ENCODE results near the gene TIRAP.
"Not testable (repeated sequence)": the region's sequence is repeated elsewhere in the genome, so short reads cannot be mapped to it uniquely, and the experiment has no call there.

TIRAP gene

DNA sequence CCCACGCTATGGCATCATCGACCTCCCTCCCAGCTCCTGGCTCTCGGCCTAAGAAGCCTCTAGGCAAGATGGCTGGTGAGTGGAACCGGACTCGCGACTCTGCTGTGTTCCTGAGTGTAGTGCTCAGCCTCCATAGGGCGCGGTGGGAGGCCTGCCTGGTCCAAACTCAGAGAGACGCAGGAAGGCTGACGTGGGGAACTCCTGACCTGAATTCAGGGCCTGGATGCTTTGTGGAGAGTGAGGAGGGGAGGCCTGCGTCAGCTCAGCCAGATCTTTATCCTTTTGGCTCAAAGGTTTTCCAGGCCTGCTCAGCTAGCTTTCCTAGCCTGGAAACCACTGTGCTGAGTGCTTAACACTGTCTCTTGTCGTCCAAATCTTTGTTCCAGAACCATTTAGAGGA is 8.0 kb downstream of the TIRAP start:
- no peak for DNase-seq

DNA sequence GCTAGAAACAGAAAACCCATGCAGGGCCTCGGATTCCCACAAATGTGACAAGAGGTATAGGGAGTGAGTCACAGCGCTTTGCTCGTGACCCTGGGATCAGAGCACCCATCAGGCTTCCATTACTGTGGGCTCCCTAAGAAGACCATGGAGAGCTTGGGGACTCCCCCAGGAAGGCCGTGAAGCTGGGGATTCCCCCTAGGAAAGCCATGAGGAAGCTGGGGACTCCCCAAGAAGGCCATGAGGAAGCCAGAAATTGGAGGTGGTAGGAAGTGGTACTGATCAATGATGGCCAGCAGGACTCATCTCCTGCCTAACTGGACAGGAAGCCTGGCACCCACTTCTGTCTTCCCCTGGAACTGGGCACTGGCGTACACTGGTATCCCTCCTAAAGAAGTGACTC is 10.8 kb downstream of the TIRAP start:
- DNase-seq = no peak

DNA sequence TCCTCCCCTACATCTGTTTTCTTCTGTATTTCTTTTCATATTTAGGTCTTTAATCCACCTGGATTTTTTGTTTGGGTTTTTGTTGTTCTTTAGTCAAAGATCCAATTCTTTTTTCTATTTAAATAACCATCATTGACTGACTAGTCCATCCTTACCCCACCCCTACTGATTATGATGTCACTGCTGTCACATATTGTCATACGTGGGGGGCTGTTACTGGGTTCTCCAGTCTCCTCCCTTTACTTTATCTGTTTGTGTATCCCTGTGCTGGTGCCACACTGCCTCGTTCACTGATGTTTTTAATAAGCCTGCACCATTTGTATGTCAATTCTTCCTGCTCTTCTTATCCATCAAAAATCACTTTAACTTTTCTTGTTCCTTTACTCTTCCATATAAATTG is 14.1 kb downstream of the TIRAP start:
- no peak for DNase-seq

DNA sequence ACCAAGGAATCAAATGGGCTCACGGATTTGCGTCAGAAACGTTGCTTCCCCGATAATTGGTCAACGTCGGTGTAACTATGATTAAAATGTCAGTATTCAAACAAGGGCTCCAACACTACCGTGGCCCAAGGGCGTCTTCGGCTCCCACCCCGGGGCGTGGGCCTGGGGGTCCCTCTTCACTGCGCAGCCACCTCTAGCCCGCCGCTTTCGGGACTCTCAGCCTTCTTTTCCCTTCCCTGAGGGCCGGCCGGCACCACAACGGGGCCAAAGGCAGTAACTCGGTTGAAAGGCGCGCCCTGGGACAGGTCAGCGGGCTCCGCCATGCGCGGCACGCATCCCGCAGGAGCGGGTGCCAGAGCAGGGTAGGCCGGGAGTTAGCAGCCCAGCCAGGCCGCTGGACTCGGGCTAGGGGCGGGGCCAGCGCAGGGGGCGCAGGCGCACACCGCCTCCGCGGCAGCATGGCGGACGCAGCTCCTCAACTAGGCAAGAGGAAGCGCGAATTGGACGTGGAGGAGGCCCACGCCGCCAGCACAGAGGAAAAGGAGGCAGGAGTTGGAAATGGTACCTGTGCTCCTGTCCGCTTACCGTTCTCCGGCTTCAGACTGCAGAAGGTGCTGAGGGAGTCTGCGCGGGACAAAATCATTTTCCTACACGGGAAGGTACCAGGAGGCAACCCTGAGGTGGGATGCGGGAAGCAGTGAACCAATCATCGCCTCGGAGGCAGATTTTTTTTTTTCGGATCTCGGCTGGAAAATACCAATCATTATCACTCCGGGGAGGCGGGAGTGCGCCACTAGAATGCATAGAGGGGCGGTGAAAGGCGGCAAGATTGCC is 20.9 kb downstream of the TIRAP start, which contains the start of gene DCPS:
TSS of gene DCPS (plus strand) at position 438 of the 834 bp plus-strand sequence. CDS start at position 459, 21 bp downstream.
- peak; percentile 44 for DNase-seq

DNA sequence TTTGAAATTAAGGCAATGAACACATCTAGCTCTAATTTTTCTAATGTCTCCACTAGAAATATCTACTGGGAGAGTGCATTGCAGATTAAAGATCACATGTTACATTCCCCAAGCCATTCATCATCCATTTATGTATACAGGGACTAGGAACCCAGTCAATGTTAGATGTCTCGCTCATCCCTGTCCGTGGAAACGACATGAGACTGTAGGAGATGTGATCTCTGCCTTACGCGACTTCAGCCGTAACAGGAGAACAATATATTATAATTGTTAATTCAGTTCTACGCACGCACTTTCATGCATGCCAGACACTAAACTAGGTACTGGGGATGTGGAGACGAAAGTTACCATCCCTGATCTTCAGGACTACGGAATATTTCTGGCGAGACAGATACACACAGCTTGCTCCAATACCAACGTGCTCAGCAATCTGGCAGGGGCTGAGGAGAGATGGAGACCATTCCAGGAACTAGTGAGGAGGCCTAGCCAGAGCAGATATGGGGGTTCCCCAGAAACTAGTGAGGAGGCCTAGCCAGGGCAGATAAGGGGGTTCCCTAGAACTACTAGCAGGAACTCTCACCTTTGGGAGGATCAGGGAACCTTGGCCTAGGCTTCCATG is 21.7 kb downstream of the TIRAP start:
- DNase-seq = no peak

DNA sequence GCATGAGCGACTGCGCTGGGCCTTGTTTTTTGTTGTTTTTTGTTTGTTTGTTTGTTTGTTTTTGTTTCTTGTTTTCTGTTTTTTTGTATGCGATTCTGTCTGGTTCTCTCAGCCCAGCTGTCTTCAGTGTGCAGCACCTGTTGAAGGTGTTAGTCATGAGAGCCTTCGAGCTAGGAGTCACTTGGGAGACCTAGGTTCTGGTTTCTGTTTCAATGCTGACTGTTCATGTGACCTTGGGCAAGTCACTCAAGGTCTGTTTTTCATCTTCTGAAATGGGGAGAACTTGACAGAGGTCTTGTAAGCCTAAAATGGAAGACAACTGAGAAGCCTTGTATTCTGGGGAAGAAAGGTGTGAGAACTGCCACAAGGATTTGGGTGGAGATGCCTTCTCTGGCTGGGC is 22.8 kb downstream of the TIRAP start:
- DNase-seq = no peak

DNA sequence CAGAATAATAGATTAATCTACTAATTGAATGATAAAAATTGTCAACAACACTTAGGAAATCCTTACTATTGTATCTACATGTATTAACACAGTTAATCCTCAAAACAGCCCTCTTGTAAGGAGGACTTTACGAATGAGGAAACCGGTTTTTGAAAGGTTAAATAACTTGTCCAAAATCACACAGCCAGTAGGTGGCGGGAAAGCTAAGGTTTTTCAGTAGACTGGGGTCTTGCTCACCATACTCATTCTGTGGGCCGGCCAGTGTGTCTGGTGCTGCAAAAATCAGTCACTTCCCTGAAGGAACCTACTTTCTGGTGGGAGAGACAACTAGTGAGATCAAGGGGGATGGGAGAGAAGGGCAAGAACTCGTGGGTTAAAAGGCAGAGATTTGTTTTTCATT is 24.8 kb downstream of the TIRAP start:
- peak; percentile 19 for DNase-seq

DNA sequence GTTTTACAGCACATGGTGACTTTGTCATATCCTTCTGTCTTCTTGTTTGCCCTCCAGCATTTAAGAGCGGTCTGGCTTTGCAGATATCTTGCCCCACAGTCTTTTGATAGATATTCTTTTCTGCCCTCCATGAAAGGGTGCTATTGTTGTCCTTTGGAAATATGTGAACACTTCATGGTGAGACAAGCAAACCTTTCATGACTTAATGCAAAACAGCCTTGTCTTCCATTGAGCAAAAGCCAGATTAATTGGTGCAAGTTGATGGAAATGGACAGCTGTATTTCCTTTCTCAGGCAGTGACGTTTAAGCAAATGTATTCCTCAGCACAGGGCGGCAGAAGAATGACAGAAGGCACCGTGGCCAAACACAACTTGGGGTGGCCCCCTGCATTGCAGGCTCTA is 25.4 kb downstream of the TIRAP start:
- no peak for DNase-seq

DNA sequence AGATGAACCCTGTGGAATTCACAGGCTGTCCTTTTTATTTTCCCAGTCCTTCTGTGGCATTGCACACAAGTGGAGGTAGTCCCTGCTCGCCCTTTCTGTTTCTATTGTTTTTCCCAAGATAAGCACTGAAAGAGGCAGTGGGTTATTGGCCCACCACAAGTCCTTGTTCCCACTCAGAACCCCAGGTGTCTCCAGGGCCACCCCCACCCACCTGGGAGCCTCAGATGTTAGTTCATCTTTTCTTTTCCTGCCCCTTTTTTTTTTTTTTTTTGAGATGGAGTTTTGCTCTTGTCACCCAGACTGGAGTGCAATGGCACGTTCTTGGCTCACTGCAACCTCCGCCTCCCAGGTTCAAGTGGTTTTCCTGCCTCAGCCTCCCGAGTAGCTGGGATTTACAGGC is 25.9 kb downstream of the TIRAP start:
- not testable (repeated sequence) for DNase-seq

DNA sequence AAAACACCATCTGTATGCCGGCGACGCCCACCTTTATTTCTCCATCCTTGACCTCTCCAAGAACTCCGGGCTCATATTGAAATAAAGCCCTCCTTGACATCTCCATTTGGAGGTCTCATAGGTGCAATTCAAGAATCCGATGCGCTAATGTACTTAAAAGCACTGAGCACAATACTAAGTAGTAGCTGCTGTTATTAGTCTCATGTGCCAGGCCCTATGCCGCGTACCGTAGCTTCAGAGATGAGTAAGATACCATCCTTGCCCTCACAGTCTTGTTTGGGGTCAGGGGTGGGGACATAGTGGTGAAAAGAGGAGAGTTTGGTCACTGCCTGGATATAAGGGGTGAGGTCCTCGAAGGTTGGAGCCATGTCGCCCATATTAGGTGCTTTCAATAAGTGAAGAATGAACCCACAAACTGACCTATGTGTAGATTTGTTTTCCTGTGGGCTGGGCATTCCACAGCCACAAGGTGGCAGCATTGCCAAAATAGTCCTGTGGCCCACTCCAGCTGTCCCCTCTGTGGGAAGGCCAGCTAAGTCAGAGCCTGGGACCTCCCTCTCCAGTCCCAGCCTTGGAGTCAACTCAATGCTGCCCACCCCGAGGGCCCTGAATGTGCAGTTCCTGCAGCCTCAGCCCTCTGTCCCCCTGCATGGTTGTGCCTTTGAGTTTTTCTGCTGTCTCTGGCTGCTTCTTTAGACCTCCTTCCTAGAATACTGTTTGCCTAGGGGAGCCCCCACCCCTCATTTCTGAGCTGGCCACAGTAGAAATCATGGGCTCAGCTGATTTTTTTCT is 27.5 kb downstream of the TIRAP start:
- peak; percentile 16 for DNase-seq

DNA sequence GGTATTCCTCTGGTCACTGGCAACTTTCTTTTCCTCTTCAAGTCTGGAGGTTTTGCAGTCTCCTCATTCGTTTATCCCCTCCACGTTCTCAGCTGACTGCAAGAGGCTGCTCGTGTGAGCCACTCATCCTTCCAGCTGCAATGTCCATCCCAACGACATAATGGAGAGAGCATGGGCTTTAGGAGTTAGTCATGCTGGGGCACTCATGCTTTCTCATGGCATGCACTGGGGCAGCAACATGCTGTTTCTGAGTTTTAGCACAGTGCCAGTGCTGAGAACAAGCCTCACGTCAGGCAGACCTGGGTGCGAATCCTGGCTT is 28.1 kb downstream of the TIRAP start:
- no peak for DNase-seq

DNA sequence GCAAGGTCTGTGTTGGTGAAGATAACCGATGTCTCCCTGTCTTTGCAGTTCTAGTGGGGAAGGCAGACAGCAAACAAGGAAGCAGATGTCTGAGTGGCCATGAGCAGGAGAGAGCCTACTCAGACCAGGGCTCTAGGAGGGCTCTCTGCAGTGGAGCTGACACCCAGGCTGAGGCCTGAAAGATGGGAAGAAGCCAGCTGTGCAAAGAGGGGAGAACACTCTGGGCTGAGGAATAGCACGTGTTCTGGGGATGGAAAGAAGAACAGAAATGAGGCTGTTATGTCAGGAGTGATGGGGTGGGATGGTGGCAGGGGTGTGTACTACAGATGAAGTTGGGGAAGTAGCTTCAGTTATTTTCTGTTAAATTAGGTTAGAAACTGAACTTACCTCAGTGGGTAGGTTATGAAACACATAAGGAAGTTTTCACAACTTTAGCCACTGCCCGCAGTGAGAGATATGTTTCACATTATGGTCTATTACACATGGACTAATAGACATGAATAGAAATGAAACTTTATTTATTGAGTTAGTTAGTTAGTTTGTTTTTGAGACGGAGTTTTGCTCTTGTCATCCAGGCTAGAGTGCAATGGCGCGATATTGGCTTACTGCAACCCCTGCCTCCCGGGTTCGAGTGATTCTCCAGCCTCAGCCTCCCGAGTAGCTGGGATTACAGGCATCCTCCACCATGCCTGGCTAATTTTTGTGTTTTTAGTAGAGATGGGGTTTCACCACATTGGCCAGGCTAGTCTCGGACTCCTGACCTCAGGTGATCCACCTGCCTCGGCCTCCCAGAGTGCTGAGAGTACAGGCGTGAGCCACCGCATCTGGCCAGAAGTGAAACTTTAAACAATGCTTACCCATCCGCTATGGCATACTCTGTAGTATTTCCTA is 28.8 kb downstream of the TIRAP start:
- DNase-seq = no peak

DNA sequence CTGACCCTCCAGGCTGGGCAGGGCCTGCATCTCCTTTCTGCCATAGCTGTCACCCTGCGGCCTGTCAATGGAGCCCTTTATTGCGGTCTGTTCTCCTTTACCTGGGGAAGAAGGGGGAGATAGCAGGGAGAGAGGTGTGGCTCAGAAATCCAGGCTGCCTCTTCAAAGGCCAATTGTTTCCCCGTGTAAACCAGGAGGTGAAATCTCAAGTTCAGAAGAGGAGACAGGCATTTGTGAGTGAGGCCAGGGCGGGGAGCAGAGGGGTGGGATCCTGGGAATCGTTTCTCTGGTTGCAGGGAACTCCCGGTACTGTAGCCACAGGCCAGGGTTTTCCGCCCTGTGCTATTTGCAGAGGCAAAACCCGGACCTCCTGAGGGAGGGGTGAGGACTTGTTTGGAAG is 30.1 kb downstream of the TIRAP start:
- DNase-seq = no peak

DNA sequence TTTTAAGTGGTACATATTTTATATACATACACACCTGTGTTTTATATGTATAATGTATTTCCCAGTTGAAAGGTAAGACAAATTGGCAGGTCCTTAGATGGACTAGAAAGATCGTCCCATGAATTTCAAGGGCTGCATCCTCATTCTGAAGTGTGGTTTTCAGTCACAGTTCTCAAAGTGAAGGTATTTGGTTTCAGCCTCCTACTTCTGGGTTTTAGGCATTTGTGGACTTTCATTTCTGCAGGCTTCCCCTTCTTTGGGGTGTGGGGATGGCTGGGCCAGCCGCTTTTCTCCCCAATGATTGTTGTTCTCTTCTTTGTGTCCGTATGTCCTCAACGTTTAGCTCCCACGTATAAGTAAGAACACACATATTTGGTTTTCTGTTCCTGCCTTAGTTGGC is 30.9 kb downstream of the TIRAP start:
- DNase-seq = no peak

DNA sequence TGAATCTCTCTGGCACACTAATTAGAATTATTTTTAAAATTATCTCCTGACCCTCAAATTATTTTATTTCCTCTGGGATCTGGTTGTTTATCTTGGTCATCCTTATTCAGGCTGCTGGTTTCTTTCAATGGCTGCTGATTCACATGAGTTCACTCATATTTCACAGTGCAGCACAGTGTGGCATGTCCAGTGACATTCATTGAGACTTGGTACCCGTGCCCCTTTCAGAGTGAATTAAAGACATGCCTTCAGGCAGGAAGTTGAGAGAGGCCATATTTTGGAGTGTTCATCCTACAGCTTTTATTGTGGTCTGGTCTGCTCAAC is 34.5 kb downstream of the TIRAP start:
- no peak for DNase-seq

DNA sequence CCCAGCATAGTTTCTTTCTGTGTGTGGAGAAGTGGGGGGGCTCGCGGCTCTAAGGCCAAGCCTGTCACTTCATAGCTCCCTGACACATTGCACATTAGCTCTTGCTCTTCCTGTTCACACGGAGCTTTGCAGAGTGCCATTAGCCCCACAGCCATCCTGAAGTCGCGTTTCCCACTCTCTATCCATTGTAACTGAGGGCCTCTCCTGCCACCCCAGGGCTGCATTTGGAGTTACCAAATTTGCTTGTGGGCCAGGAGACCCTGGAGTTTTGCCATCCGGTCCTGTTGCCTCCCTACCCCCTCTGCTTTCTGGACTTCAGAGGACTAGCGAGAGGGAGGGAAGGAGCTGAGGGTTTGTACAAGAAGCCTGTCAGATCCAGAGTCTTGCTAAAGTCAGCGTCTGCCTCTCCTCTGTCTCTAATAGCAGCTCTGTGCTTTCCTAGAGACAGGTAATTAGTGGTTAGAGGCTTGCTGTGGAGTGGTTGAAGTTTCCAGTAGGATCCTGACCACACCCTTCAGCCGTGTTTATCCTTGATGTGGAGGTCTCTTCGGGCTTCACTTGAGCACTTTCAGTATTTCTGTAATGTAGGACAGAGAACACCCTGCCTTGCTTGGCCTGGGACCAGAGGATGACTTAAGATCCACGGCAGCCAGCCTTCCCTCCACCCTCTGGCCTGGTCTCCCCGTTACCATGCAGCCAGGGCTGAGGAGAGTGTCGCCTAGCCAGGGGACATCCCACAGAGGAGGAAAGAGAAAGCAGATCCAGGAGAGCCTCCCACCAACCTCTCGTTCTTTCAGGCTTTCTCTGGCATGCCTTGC is 35.1 kb downstream of the TIRAP start:
- DNase-seq = no peak

DNA sequence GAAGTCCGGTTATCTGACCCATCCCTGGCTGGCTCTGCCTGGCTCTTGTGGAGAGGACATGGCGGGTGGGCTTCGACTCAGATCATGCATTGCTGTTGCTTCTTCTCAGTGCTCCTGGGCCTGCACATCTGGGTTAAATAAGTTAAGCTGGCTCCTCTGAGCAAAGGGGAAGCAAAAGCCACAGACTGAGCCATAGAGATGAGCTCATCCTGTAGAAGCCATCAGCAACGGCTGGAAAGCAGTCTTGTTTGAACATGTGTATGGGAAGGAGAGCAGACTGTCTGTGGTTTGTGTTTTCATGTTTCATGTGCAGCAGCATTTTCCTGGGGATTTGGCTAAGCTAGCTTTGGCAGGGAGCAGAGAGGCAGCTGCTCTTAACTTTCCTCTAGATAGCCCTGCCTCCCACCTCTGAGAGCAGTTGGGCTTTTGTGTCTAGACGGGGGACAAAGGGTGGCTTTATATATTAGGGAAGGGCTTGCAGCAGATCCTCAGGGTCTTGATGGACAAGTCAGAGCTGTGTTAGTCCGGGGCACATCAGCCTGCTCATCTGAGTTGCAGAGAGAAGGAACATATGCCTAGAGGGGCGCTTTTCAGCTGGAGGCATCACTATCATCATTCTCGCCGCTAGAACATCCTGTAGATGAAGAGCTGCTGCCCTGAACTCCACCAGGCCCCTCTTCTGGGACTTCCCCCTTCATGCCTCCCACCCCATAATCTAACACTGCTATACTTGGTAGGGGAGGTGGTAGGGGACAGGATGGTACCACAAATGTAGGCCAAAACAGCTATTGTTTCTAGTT is 35.9 kb downstream of the TIRAP start:
- DNase-seq = peak; percentile 80

DNA sequence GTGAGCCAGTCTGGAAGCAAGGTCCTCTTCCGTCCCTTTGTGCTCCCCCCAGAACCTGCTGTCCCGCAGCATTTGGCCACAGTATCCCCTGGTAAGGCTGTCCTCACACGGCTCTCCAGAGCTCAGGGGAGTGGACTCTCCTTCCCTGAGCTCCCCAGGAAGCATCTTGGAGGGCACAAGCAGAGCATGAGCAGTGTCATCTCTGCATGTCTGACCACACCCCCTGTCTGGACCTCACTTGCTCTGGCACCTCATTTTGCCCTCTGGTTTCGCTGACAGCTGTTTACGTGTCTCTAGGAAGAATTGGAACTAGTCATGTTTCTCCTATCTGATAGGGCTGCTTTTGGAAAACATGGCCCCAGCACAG is 36.5 kb downstream of the TIRAP start:
- no peak for DNase-seq

DNA sequence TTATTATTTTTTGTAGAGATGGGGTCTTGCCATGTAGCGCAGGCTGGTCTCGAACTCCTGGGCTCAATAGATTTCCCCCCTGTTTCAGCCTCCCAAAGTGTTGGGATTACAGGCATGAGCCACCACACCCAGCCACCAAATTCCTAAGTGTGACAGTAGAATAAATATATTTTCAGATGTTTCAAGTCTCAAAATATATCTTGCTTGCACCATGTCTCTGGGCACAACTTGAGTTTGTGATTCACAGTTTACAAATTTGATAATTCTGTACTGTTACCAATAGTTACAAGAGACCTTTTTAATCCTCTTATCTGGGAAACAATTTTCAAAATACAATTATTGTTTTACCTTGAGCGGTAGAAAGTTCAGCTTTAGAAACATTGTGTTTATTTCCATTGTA is 40.1 kb downstream of the TIRAP start:
- no peak for DNase-seq

DNA sequence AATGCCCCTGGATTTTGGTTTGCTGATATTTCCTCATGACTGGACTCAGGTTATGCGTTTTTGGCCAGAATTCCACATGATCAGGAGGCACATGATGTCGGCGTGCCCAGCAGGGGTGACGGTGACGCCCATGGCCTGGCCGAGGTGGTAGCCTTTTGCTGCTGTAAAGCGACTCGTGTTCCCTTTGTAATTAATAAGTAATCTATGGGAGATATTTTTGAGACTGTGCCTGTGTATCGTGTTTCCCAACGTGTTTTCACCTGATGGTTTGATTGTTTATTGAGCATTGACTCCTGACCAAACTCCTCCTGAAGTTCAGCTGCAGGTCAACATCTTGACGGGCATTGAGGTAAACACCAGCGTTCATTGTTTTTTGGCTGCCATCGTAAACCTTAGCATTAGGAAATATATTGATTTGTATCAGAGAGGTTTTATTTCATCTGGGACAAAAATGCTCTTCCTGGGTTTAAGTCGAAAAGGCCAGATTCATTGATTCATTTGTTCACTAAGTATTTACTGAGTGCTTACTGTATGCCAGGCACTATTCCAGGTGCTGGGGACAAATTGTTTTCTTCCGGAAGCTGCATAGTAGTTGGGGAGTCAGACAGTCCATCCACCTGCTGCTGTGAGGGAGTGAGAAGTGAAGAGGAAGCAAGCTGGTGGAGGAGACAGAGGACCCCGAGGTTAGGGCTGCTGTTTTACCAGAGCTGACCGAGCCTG is 44.5 kb downstream of the TIRAP start:
- no peak for DNase-seq

DNA sequence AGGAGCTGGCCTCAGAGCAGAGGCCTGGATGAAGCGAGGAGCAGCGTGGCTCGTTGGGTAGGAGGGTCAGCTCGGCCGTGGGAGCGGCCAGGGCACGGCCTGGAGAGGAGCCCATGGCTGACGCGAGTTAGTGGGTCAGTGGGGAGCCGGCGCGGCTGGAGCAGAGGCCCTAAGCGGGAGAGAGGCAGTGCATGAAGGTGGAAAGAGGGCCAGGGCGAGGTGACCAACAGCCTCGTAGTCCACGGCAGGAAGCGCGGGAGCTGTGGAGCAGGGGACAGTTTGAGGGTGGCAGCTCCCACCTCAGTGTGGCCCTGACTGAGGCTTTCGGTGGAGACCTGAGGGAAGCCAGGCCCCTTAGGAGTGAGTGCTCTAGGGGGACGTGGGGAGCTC is 45.1 kb downstream of the TIRAP start:
- no peak for DNase-seq
